Measurements from ENCODE around the gene FNIP1. TPM values are rescaled to one million over a fixed set of nuclear protein-coding genes. Genes with fewer than 3 reads are reported as not detected.
A peak's percentile ranks its signal among the peaks of the same experiment; 100 is the strongest.

Gene FNIP1
- total RNA-seq, 2 experiments from 2014 or later, result 27.8 to 28.7 TPM

- peaks cover 25% of the 10 kb centered on the region for H3K36me3 Mint-ChIP-seq (ENCODE audit: low read depth)
- H3K27ac Mint-ChIP-seq, result no peak overlapping the region
- peaks cover 12% of the 10 kb centered on the region for H3K9me3 Mint-ChIP-seq
- H3K27me3 Mint-ChIP-seq, result no peaks in the 10 kb centered on the region
- ChIA-PET POLR2A (interaction anchor here (1.0 kb wide), 1 partner anchor 13 kb away, joined by 3 read pairs; no protein-coding TSS in a partner anchor), CTCF (no interaction called here)
- H3K4me3 Mint-ChIP-seq, result no peak overlapping the region
- H3K4me1 Mint-ChIP-seq, result peaks cover 17% of the 10 kb centered on the region
- DNase-seq, result no peak
Measured at GRCh38 chr5:131758520-131758900, 38.3 kb downstream of the FNIP1 start.

- Mint-ChIP-seq H3K27me3 (no peaks in the 10 kb centered on the region), H3K27ac (no peak overlapping the region), H3K36me3 (ENCODE audit: low read depth) (peaks cover 29% of the 10 kb centered on the region), H3K9me3 (peaks cover 12% of the 10 kb centered on the region), H3K4me3 (no peak overlapping the region), H3K4me1 (peaks cover 17% of the 10 kb centered on the region)
- DNase-seq, result no peak
- ChIA-PET CTCF (no interaction called here), POLR2A (interaction anchor here (1.0 kb wide), 1 partner anchor 13 kb away, joined by 3 read pairs; no protein-coding TSS in a partner anchor)
Measured at GRCh38 chr5:131757830-131758519, 38.8 kb downstream of the FNIP1 start.

- ChIA-PET POLR2A (interaction anchor here (1.1 kb wide), 1 partner anchor 40 kb away, joined by 4 read pairs; the partner anchor contains the start of gene FNIP1), CTCF (no interaction called here)
- Mint-ChIP-seq H3K27ac (no peak overlapping the region), H3K4me3 (no peak overlapping the region), H3K36me3 (ENCODE audit: low read depth) (peaks cover 22% of the 10 kb centered on the region), H3K9me3 (peaks cover 5% of the 10 kb centered on the region), H3K4me1 (peaks cover 15% of the 10 kb centered on the region), H3K27me3 (no peaks in the 10 kb centered on the region)
- no peak for DNase-seq
Measured at GRCh38 chr5:131756942-131757341, 39.9 kb downstream of the FNIP1 start.

GRCh38 chr5:131754363-131754762, 42.5 kb downstream of the FNIP1 start:
- DNase-seq, result no peak
- H3K9me3 Mint-ChIP-seq, result peaks cover 3% of the 10 kb centered on the region
- ChIA-PET CTCF (interaction anchor here (0.6 kb wide), 1 partner anchor 426 kb away, joined by 4 read pairs; no protein-coding TSS in a partner anchor), POLR2A (no interaction called here)
- H3K4me1 Mint-ChIP-seq, result peaks cover 11% of the 10 kb centered on the region
- no peak overlapping the region for H3K4me3 Mint-ChIP-seq
- no peaks in the 10 kb centered on the region for H3K27me3 Mint-ChIP-seq
- H3K27ac Mint-ChIP-seq, result no peak overlapping the region
- peaks cover 23% of the 10 kb centered on the region for H3K36me3 Mint-ChIP-seq (ENCODE audit: low read depth)

- Mint-ChIP-seq H3K27me3 (no peaks in the 10 kb centered on the region), H3K4me1 (peaks cover 22% of the 10 kb centered on the region), H3K36me3 (ENCODE audit: low read depth) (peaks cover 28% of the 10 kb centered on the region), H3K4me3 (no peak overlapping the region), H3K27ac (no peak overlapping the region), H3K9me3 (peaks cover 5% of the 10 kb centered on the region)
- POLR2A ChIA-PET, result interaction anchor here (0.6 kb wide), 1 partner anchor 162 kb away, joined by 3 read pairs; no protein-coding TSS in a partner anchor
- DNase-seq, result no peak
- CTCF ChIA-PET, result interaction anchor here (0.8 to 1.6 kb wide), 2 partner anchors 80 to 250 kb away, joined by 3 read pairs; no protein-coding TSS in a partner anchor
Measured at GRCh38 chr5:131751506-131751905, 45.3 kb downstream of the FNIP1 start.

- peaks cover 5% of the 10 kb centered on the region for H3K9me3 Mint-ChIP-seq
- no peak overlapping the region for H3K27ac Mint-ChIP-seq
- DNase-seq, result no peak
- H3K36me3 Mint-ChIP-seq (ENCODE audit: low read depth), result peaks cover 30% of the 10 kb centered on the region
- no peaks in the 10 kb centered on the region for H3K27me3 Mint-ChIP-seq
- ChIA-PET CTCF (interaction anchor here (1.6 kb wide), 1 partner anchor 251 kb away, joined by 3 read pairs; no protein-coding TSS in a partner anchor), POLR2A (interaction anchor here (1.2 kb wide), 1 partner anchor 24 kb away, joined by 3 read pairs; no protein-coding TSS in a partner anchor)
- no peak overlapping the region for H3K4me3 Mint-ChIP-seq
- H3K4me1 Mint-ChIP-seq, result peaks cover 23% of the 10 kb centered on the region
Measured at GRCh38 chr5:131749723-131750470, 46.9 kb downstream of the FNIP1 start.

GRCh38 chr5:131749138-131749537, 47.7 kb downstream of the FNIP1 start:
- Mint-ChIP-seq H3K4me3 (no peak overlapping the region), H3K4me1 (peaks cover 24% of the 10 kb centered on the region), H3K36me3 (ENCODE audit: low read depth) (peaks cover 29% of the 10 kb centered on the region), H3K9me3 (peaks cover 5% of the 10 kb centered on the region), H3K27ac (no peak overlapping the region), H3K27me3 (no peaks in the 10 kb centered on the region)
- ChIA-PET CTCF (no interaction called here), POLR2A (no interaction called here)
- no peak for DNase-seq

- Mint-ChIP-seq H3K36me3 (ENCODE audit: low read depth) (peaks cover 39% of the 10 kb centered on the region), H3K27me3 (no peaks in the 10 kb centered on the region), H3K9me3 (peaks cover 5% of the 10 kb centered on the region), H3K4me3 (peak overlapping the region; percentile 44), H3K27ac (peak overlapping the region; percentile 74), H3K4me1 (peaks cover 24% of the 10 kb centered on the region)
- ChIA-PET CTCF (no interaction called here), POLR2A (interaction anchor here (0.8 to 1.7 kb wide), 2 partner anchors 49 to 111 kb away, joined by 3 to 4 read pairs; partner anchors contain the start of gene FNIP1)
- no peak for DNase-seq
Measured at GRCh38 chr5:131747180-131748105, 49.4 kb downstream of the FNIP1 start.

GRCh38 chr5:131746423-131746822, 50.4 kb downstream of the FNIP1 start:
- CTCF ChIA-PET, result no interaction called here
- no peak overlapping the region for H3K4me3 Mint-ChIP-seq

GRCh38 chr5:131745703-131746102, 51.1 kb downstream of the FNIP1 start:
- peaks cover 3% of the 10 kb centered on the region for H3K9me3 Mint-ChIP-seq
- ChIA-PET CTCF (interaction anchor here (1.0 kb wide), 1 partner anchor 262 kb away, joined by 3 read pairs; no protein-coding TSS in a partner anchor), POLR2A (interaction anchor here (0.6 kb wide), 1 partner anchor 12 kb away, joined by 3 read pairs; no protein-coding TSS in a partner anchor)
- H3K27ac Mint-ChIP-seq, result no peak overlapping the region
- no peak for DNase-seq
- no peaks in the 10 kb centered on the region for H3K27me3 Mint-ChIP-seq
- peaks cover 24% of the 10 kb centered on the region for H3K4me1 Mint-ChIP-seq
- H3K4me3 Mint-ChIP-seq, result no peak overlapping the region
- peaks cover 43% of the 10 kb centered on the region for H3K36me3 Mint-ChIP-seq (ENCODE audit: low read depth)

More at GRCh38 chr5:131746423-131746822, 50.4 kb downstream of the FNIP1 start:
- Mint-ChIP-seq H3K27ac (peak overlapping the region; percentile 18), H3K4me1 (peaks cover 24% of the 10 kb centered on the region), H3K27me3 (no peaks in the 10 kb centered on the region), H3K36me3 (ENCODE audit: low read depth) (peaks cover 40% of the 10 kb centered on the region), H3K9me3 (peaks cover 3% of the 10 kb centered on the region)
- POLR2A ChIA-PET, result no interaction called here
- no peak for DNase-seq

GRCh38 chr5:131745155-131745554, 51.7 kb downstream of the FNIP1 start:
- ChIA-PET POLR2A (interaction anchor here (0.6 kb wide), 1 partner anchor 13 kb away, joined by 3 read pairs; no protein-coding TSS in a partner anchor), CTCF (interaction anchor here (1.0 kb wide), 1 partner anchor 262 kb away, joined by 3 read pairs; no protein-coding TSS in a partner anchor)
- DNase-seq, result no peak
- H3K4me1 Mint-ChIP-seq, result peaks cover 24% of the 10 kb centered on the region
- H3K27ac Mint-ChIP-seq, result no peak overlapping the region
- H3K27me3 Mint-ChIP-seq, result no peaks in the 10 kb centered on the region
- H3K36me3 Mint-ChIP-seq (ENCODE audit: low read depth), result peaks cover 48% of the 10 kb centered on the region
- peaks cover 6% of the 10 kb centered on the region for H3K9me3 Mint-ChIP-seq
- H3K4me3 Mint-ChIP-seq, result no peak overlapping the region

- no peak for DNase-seq
- peaks cover 3% of the 10 kb centered on the region for H3K9me3 Mint-ChIP-seq
- H3K4me1 Mint-ChIP-seq, result peaks cover 2% of the 10 kb centered on the region
- H3K36me3 Mint-ChIP-seq (ENCODE audit: low read depth), result peaks cover 54% of the 10 kb centered on the region
- no peaks in the 10 kb centered on the region for H3K27me3 Mint-ChIP-seq
- CTCF ChIA-PET, result no interaction called here
- POLR2A ChIA-PET, result no interaction called here
- H3K27ac Mint-ChIP-seq, result no peak overlapping the region
- no peak overlapping the region for H3K4me3 Mint-ChIP-seq
Measured at GRCh38 chr5:131740477-131740876, 56.3 kb downstream of the FNIP1 start.
